Esophagus squamous epithelium (tissue), 5 donors: Measurements from ENCODE around the gene RBMS3. TPM values are rescaled to one million over a fixed set of nuclear protein-coding genes. Genes with fewer than 3 reads are reported as not detected.
"Not testable (repeated sequence)": the region's sequence is repeated elsewhere in the genome, so short reads cannot be mapped to it uniquely, and the experiment has no call there.

Experiments
- DNase-seq: peaks from one replicate; lab custom pipeline; 2025; lab: John Stamatoyannopoulos, UW
- H3K27ac ChIP-seq, 4 donors: fragments of 200-600 bp; sonication (generic); one replicate each; pipeline ENCODE4 v1.5.1; 2016 to 2019; ENCODE audit warnings: mild to moderate bottlenecking in 1 of 4
- H3K27me3 ChIP-seq, 4 donors: fragments of 200-600 bp; sonication (generic); 1 replicate in 3 of 4; 2 replicates in 1 of 4; pipeline versions ENCODE4 v1.5.1 to v1.6.0; 2017 to 2021; ENCODE audit warnings: antibody characterized with exemption in 1 of 4
- H3K36me3 ChIP-seq, 3 donors: fragments of 200-600 bp; sonication (generic); one replicate each; pipeline ENCODE4 v1.5.1; 2016 to 2019
- H3K4me1 ChIP-seq, 3 donors: fragments of 200-600 bp; sonication (generic); one replicate each; pipeline ENCODE4 v1.5.1; 2017 to 2019
- H3K4me3 ChIP-seq, 4 donors: fragments of 200-600 bp; sonication (generic); 1 replicate in 3 of 4; 2 replicates in 1 of 4; pipeline ENCODE4 v1.5.1; 2016 to 2019; ENCODE audit warnings: mild to moderate bottlenecking in 2 of 4, moderate library complexity in 1 of 4
- H3K9me3 ChIP-seq, 3 donors: fragments of 200-600 bp; sonication (generic); one replicate each; pipeline ENCODE4 v1.5.1; 2016 to 2019
- CTCF ChIP-seq, 6 experiments: fragments of 450-650 bp in 4 of 6; fragments of 200-600 bp in 2 of 6; sonication (generic) in 2 of 6; IDR thresholded peaks; one replicate each; pipeline ENCODE4 v1.5.1; 2016 to 2019; ENCODE audit warnings: antibody characterized with exemption in 6 of 6, mild to moderate bottlenecking in 4 of 6, moderate library complexity in 4 of 6
- POLR2A ChIP-seq, 4 donors: fragments of 450-650 bp; IDR thresholded peaks; one replicate each; pipeline ENCODE4 v1.6.1; 2017; ENCODE audit warnings: antibody characterized with exemption in 4 of 4, mild to moderate bottlenecking in 4 of 4, moderate library complexity in 3 of 4
- WGBS, 2 donors: methylation state at CpG; one replicate each; pipeline ENCODE4 v1.1.5; 2018; 5-methylcytosine and 5-hydroxymethylcytosine counted together
- intact Hi-C: fragments of 100-400 bp; cut with DNase I; formaldehyde crosslinking; loops from one replicate; pipeline ENCODE4 v1.15.0; 2022
- total RNA-seq, 4 donors: library from RNA; depleted of rRNA; stranded (reverse); fragments of >200 nt; gene quantifications; one replicate each; pipeline ENCODE4 v1.1.0, GENCODE V29; 2016
- donor health status: DM: yes; HTN: yes; CAD: no.

Gene RBMS3
- total RNA-seq, 4 donors from 2014 or later: 0.57 to 35.7 (median 6.1) TPM

GRCh38 chr3:29789686-29790085, 508.8 kb downstream of the RBMS3 start:
- Histone ChIP-seq H3K36me3 (no peaks in the 10 kb centered on the region), H3K9me3 (no peaks in the 10 kb centered on the region), H3K27me3 (no peaks in the 10 kb centered on the region), H3K27ac (no peak overlapping the region), H3K4me3 (no peak overlapping the region), H3K4me1 (no peaks in the 10 kb centered on the region)
- 68 to 100% methylated on average over 1 of the region's 1 CpG for WGBS, 2 donors
- intact Hi-C loops: no loop called here
- TF ChIP-seq CTCF (IDR thresholded peaks at IDR 0.05): no peak
- no peak for TF ChIP-seq POLR2A (IDR thresholded peaks at IDR 0.05)
- no peak for DNase-seq

GRCh38 chr3:29796808-29797207, 515.9 kb downstream of the RBMS3 start:
- Histone ChIP-seq H3K27me3 (no peaks in the 10 kb centered on the region), H3K4me3 (no peak overlapping the region), H3K4me1 (no peaks in the 10 kb centered on the region), H3K36me3 (no peaks in the 10 kb centered on the region), H3K27ac (no peak overlapping the region), H3K9me3 (no peaks in the 10 kb centered on the region)
- no peak for DNase-seq
- intact Hi-C loops: no loop called here
- TF ChIP-seq POLR2A (IDR thresholded peaks at IDR 0.05) (no peak), CTCF (IDR thresholded peaks at IDR 0.05) (no peak)
- 87 to 90% methylated on average over 8 of the region's 8 CpGs for WGBS, 2 donors

GRCh38 chr3:29802057-29802456, 521.2 kb downstream of the RBMS3 start:
- intact Hi-C loops: no loop called here
- DNase-seq: no peak

GRCh38 chr3:29804044-29804443, 523.2 kb downstream of the RBMS3 start:
- no peak for DNase-seq
- no peaks in the 10 kb centered on the region for H3K36me3 ChIP-seq
- H3K27ac ChIP-seq: no peak overlapping the region
- TF ChIP-seq POLR2A (IDR thresholded peaks at IDR 0.05): no peak
- no peak for TF ChIP-seq CTCF (IDR thresholded peaks at IDR 0.05)
- no peaks in the 10 kb centered on the region for H3K27me3 ChIP-seq
- intact Hi-C loops: no loop called here
- no peak overlapping the region for H3K4me3 ChIP-seq
- no peaks in the 10 kb centered on the region for H3K4me1 ChIP-seq
- no peaks in the 10 kb centered on the region for H3K9me3 ChIP-seq

More at GRCh38 chr3:29802057-29802456, 521.2 kb downstream of the RBMS3 start:
- Histone ChIP-seq H3K27me3 (no peaks in the 10 kb centered on the region), H3K4me3 (no peak overlapping the region), H3K27ac (no peak overlapping the region), H3K9me3 (no peaks in the 10 kb centered on the region), H3K36me3 (no peaks in the 10 kb centered on the region), H3K4me1 (no peaks in the 10 kb centered on the region)
- 72 to 84% methylated on average over 4 of the region's 4 CpGs for WGBS, 2 donors
- TF ChIP-seq POLR2A (IDR thresholded peaks at IDR 0.05) (no peak), CTCF (IDR thresholded peaks at IDR 0.05) (no peak)

GRCh38 chr3:29805757-29806156, 524.9 kb downstream of the RBMS3 start:
- Histone ChIP-seq H3K4me3 (no peak overlapping the region), H3K4me1 (no peaks in the 10 kb centered on the region), H3K27me3 (no peaks in the 10 kb centered on the region), H3K36me3 (no peaks in the 10 kb centered on the region), H3K27ac (no peak overlapping the region), H3K9me3 (no peaks in the 10 kb centered on the region)
- TF ChIP-seq POLR2A (IDR thresholded peaks at IDR 0.05) (no peak), CTCF (IDR thresholded peaks at IDR 0.05) (no peak)
- 0 to 66% methylated on average over 1 of the region's 1 CpG for WGBS, 2 donors
- intact Hi-C loops: no loop called here
- DNase-seq: no peak

GRCh38 chr3:29808324-29808723, 527.5 kb downstream of the RBMS3 start:
- H3K4me1 ChIP-seq, H3K27ac ChIP-seq, H3K36me3 ChIP-seq, H3K9me3 ChIP-seq, H3K4me3 ChIP-seq, intact Hi-C loops, H3K27me3 ChIP-seq, DNase-seq: not testable (repeated sequence)
- WGBS, 2 donors: 80 to 88% methylated on average over 3 of the region's 3 CpGs
